Thymus (tissue), 11 donors: ENCODE data around the gene EME1. TPM values are rescaled to one million over a fixed set of nuclear protein-coding genes. Genes with fewer than 3 reads are reported as not detected.
"Not testable (repeated sequence)": the region's sequence is repeated elsewhere in the genome, so short reads cannot be mapped to it uniquely, and the experiment has no call there.

ENCODE experiments used
- DNase-seq, 9 donors: peaks; one replicate each; pipeline ENCODE4 v3.0.0-alpha.2; 2013; ENCODE audit warnings: low spot score in 9 of 9, low read depth in 6 of 9, missing footprints in 1 of 9
- H3K27ac ChIP-seq, 2 donors: one replicate each; pipeline ENCODE4 v1.5.1; 2013; ENCODE audit warnings: control low read depth in 1 of 2, low read depth in 1 of 2, low read length in 1 of 2, mild to moderate bottlenecking in 1 of 2, moderate library complexity in 1 of 2
- H3K27me3 ChIP-seq, 2 donors: one replicate each; pipeline ENCODE4 v1.5.1; 2013; ENCODE audit warnings: low read length in 1 of 2; ENCODE audit not compliant: control insufficient read depth in 2 of 2, insufficient read depth in 1 of 2
- H3K36me3 ChIP-seq, 2 donors: one replicate each; pipeline ENCODE4 v1.5.1; 2013; ENCODE audit warnings: low read length in 1 of 2, mild to moderate bottlenecking in 1 of 2, moderate library complexity in 1 of 2; ENCODE audit not compliant: control insufficient read depth in 2 of 2, insufficient read depth in 2 of 2
- H3K4me1 ChIP-seq, 2 donors: one replicate each; pipeline ENCODE4 v1.5.1; 2013; ENCODE audit warnings: low read length in 2 of 2; ENCODE audit not compliant: control insufficient read depth in 2 of 2, insufficient read depth in 2 of 2
- H3K4me3 ChIP-seq, 2 donors: one replicate each; pipeline ENCODE4 v1.5.1; 2013; ENCODE audit warnings: low read length in 2 of 2, control low read depth in 1 of 2, mild to moderate bottlenecking in 1 of 2
- H3K9me3 ChIP-seq, 2 donors: one replicate each; pipeline ENCODE4 v1.5.1; 2013; ENCODE audit warnings: low read length in 1 of 2, mild to moderate bottlenecking in 1 of 2; ENCODE audit not compliant: control insufficient read depth in 2 of 2, insufficient read depth in 1 of 2
- WGBS: extraction: QIAGEN DNeasy Blood & Tissue Kit; methylation state at CpG from one replicate; pipeline ENCODE4 v1.1.7; 2013; 5-methylcytosine and 5-hydroxymethylcytosine counted together
- polyA plus RNA-seq: library from polyadenylated mRNA; stranded (reverse); fragments of 200-250 nt; gene quantifications from one replicate; pipeline ENCODE4 v1.2.3, GENCODE V29; 2013
- total RNA-seq: library from RNA; stranded (reverse); fragments of 120-200 nt; gene quantifications from one replicate; pipeline ENCODE4 v1.2.4, GENCODE V29; 2013
- donor health status: healthy.

The EME1 gene
- total and polyA plus RNA-seq, 2 donors = 1.4 to 7.7 TPM

DNA sequence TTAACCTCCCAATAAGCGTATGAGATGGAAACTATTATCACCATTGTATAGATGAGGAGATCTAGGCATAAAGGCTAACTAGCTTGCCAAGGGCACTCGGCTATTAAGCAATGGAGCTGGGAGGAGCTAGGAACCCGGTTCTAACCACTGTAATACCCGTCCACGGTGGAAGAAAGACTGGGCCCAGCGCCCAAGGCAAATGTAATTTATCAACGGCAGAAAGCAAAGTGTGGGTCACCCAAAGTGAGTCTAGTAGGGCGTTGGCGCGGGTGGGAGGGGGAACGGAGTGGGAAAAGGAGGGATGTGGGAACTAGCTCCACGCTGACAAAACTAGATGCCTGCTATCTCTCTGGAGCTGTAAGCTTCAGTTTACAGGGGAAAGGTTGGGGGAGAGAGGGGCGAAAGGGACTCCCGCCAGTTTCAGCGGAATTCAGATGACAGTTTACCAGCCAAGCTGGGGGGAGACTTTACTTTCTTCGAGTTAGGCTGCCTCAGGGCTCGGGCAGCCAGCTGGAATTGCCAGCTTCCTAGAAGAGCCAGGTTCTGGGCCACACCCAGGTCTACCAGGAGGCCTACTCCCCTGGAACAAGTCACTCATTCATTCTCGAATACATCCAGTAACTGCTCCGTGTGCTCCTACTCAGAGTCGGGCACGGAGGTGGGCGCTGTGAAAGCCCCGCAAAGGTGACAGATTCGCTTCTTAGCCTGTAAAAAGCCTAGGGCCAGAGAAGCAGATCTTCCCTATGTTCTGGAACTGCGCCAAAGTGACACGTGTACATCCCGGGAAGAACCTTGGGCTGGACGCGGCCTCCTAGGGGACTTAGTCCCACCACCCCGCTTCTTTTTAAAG, 23.5 kb downstream of the EME1 start:
- peak overlapping the region; percentile 73 to 96 for H3K4me3 ChIP-seq
- H3K9me3 ChIP-seq = peaks cover 0 to 4% of the 10 kb centered on the region in 2 donors
- H3K4me1 ChIP-seq = peaks cover 8 to 19% of the 10 kb centered on the region in 2 donors
- H3K36me3 ChIP-seq = peaks cover 34 to 40% of the 10 kb centered on the region in 2 donors
- peak overlapping the region in 1 of 2 donors; percentile 71 for H3K27ac ChIP-seq
- no peaks in the 10 kb centered on the region for H3K27me3 ChIP-seq
- 28% methylated on average over 30 of the region's 30 CpGs for WGBS
- DNase-seq = peak in 2 of 9 donors; percentile 16 to 44

DNA sequence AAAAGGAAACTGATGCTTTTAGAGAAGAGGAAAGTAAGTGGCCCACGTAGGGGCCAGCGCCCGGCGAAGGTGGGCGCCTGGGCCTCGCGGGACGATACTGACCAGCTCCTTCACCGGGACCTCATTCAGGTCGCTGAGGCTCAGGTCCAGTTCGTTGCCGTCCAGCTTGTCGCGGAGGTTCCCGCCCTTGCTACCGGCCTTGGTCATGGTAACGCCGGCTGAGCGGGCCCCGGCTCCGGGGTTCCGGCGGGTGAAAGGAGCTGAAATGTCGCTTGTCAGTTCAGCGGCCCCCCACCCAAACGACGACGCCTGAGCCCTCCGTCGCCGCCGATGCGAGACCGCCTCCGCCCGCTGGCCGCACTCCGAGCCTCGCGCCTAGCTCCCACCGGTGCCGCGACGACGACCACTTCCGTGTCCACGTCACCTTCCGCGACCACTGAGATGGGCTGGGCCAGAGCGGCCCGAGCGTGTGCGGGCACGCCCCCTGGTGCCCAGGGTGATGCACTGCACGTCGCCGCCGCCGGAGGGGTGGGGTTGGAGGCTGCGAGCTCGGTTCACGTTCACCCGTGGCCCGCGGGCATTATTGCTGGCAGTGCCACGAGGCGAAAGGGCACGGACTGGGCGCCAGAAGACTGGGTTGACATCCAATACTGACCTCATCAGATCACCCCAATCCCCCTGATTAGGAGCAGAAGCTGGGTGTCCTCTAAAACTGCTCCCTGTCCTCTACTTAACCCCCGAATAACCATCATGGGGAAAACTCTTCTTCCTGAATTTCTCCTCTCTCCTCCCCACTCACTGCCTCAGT, 24.3 kb downstream of the EME1 start, which contains the start of gene LRRC59:
Gene LRRC59 (minus strand): TSS at position 413 of the 808 bp plus-strand sequence. CDS start 206 bp downstream, at position 207.
- H3K9me3 ChIP-seq = peaks cover 0 to 4% of the 10 kb centered on the region in 2 donors
- H3K4me1 ChIP-seq = peaks cover 8 to 19% of the 10 kb centered on the region in 2 donors
- H3K27ac ChIP-seq = peak within 1 kb of the TSS in 1 of 2 donors; percentile 71
- H3K36me3 ChIP-seq = peaks cover 26 to 31% of the 10 kb centered on the region in 2 donors
- no peaks in the 10 kb centered on the region for H3K27me3 ChIP-seq
- WGBS = 1% methylated on average over 70 of the region's 70 CpGs
- H3K4me3 ChIP-seq = peak within 1 kb of the TSS; percentile 73 to 96
- peak; percentile 57 to 93 (median 83) for DNase-seq

DNA sequence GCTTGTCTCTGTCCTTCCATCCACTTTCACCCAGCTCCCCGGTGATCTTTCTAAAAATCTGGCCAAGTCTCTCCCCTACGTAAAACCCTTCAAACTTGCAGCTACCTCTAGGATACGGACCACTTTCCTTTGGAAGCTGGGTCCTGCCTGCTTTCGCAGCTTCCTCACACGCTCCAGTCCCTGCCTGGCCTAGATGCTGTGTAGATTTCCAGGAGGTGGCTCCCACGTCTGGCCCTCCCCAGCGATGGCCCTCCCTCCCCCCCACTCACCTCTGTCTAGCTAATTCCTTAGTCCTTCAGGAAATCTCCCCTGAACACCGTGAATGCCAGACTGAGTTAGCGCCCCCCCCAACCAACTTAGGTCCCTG, 24.9 kb downstream of the EME1 start:
- 72% methylated on average over 9 of the region's 9 CpGs for WGBS
- Histone ChIP-seq H3K27ac (no peak overlapping the region), H3K4me3 (peak overlapping the region in 1 of 2 donors; percentile 96)

DNA sequence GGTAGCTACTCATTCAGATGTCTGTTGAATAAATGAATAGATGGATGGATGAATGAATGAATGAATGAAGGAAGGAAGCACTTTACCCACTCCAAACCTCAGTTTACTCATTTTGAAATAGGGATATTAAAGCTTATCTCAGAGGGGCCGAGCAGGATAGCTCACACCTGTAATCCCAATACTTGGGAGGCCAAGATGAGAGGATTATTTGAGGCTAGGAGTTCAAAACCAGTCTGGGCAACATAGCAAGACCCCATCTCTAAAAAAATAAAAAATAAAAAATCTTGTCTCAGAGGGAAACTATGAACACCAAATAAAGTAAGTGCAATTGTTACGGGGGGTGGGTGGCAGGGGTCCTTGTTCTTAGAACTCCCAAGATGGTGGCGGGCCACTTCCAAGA, 25.6 kb downstream of the EME1 start:
- H3K4me1 ChIP-seq = peaks cover 8 to 19% of the 10 kb centered on the region in 2 donors
- not testable (repeated sequence) for DNase-seq, H3K27ac ChIP-seq, H3K27me3 ChIP-seq, H3K4me3 ChIP-seq, H3K9me3 ChIP-seq
- WGBS = 94% methylated on average over 3 of the region's 3 CpGs
- H3K36me3 ChIP-seq = peaks cover 13 to 18% of the 10 kb centered on the region in 2 donors

More for the DNA sequence above, 24.9 kb downstream of the EME1 start:
- no peak for DNase-seq
- Histone ChIP-seq H3K36me3 (peaks cover 20 to 25% of the 10 kb centered on the region in 2 donors), H3K27me3 (no peaks in the 10 kb centered on the region), H3K9me3 (peaks cover 0 to 4% of the 10 kb centered on the region in 2 donors), H3K4me1 (peaks cover 8 to 19% of the 10 kb centered on the region in 2 donors)

DNA sequence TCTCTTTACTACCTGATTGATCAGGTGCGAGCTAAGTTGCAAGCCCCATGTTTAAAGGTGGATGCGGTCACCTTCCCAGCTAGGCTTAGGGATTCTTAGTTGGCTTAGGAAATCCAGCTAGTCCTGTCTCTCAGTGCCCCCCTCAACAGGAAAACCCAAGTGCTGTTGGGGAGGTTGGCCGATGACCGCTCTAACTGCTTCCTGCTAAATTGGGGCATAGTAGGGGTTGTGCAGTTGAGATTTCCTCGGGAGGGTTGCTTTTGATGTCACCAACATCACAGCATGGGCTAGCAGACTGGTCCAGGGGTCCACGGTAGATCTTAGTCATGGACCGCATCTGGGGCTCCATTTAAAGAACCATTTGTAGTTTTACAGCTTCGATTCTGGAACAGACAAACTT, 26.6 kb downstream of the EME1 start:
- not testable (repeated sequence) for H3K27ac ChIP-seq, H3K4me3 ChIP-seq, H3K27me3 ChIP-seq, H3K9me3 ChIP-seq, H3K36me3 ChIP-seq, DNase-seq
- WGBS = 96% methylated on average over 8 of the region's 8 CpGs
- peaks cover 8 to 19% of the 10 kb centered on the region in 2 donors for H3K4me1 ChIP-seq

DNA sequence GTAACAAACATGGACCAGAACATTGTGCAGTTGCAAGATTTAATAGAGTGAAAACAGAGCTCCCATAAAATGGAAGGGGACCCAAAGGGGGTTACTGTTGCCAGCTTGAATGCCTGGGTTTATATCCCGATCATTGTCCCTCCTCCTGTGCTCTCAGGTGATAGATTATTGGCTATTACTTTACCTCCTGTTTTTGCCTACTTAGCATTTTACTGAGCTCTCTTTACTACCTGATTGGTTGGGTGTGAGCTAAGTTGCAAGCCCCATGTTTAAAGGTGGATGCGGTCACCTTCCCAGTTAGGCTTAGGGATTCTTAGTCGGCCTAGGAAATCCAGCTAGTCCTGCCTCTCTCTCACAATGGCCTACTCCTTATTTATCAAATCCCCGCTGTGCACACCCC, 32.3 kb downstream of the EME1 start:
- not testable (repeated sequence) for H3K9me3 ChIP-seq, H3K4me3 ChIP-seq, H3K4me1 ChIP-seq, H3K36me3 ChIP-seq, H3K27me3 ChIP-seq, DNase-seq, H3K27ac ChIP-seq
- 95% methylated on average over 4 of the region's 4 CpGs for WGBS

DNA sequence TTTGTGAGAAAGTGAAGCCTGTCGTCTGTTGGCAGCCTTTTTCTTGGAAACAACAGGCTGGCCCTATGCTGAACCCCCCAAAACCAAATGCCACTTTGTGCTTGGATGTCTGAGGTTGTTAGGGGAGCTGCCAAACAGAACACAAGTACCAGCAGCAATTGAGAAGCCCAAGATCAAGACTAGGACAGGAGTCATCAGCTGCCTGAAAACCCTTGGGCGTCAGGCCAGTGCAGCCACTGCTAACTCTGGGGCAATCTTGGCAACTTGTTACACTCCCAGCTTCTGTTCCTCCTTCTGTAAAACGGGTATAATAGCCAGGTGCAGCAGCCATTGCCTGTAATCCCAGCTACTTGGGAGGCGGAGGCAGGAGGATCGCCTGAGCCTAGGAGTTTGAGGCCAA, 33.5 kb downstream of the EME1 start:
- Histone ChIP-seq H3K27me3 (peaks cover 0 to 3% of the 10 kb centered on the region in 2 donors), H3K4me1 (no peaks in the 10 kb centered on the region), H3K27ac (no peak overlapping the region), H3K4me3 (no peak overlapping the region), H3K9me3 (no peaks in the 10 kb centered on the region), H3K36me3 (no peaks in the 10 kb centered on the region)
- no peak for DNase-seq
- WGBS = 90% methylated on average over 5 of the region's 5 CpGs

DNA sequence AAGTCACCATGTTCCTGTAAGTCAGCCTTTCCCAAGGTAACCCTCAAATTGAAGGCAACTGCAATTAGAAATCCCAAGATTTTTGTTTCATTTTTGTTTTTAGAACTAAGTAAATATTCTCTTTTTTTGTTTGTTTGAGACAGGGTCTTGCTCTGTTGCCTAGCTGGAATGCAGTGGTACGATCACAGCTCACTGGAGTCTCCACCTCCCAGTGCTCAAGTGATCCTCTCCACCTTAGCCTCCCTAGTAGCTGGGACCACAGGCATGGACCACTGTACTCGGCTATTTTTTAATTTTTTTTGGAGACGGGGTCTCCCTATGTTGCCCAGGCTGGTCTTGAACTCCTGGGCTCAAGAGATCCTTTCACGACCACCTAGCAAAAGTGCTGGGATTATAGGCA, 34.9 kb downstream of the EME1 start:
- peaks cover 0 to 5% of the 10 kb centered on the region in 2 donors for H3K27me3 ChIP-seq
- no peak for DNase-seq
- no peaks in the 10 kb centered on the region for H3K9me3 ChIP-seq
- no peak overlapping the region for H3K27ac ChIP-seq
- H3K4me1 ChIP-seq = no peaks in the 10 kb centered on the region
- H3K4me3 ChIP-seq = no peak overlapping the region
- H3K36me3 ChIP-seq = no peaks in the 10 kb centered on the region
- WGBS = 72% methylated on average over 4 of the region's 4 CpGs
